Tibial artery (tissue), 4 donors: Measurements from ENCODE around the gene ITPR3.

Source experiments
- DNase-seq, 2 donors: peaks; one replicate each; pipeline ENCODE4 v3.0.0-alpha.2; 2019
- H3K27ac ChIP-seq, 2 donors: fragments of 200-600 bp; sonication (generic) in 1 of 2; 1 replicate in 1 of 2; 2 replicates in 1 of 2; pipeline ENCODE4 v1.5.1; 2018 to 2019; ENCODE audit warnings: mild to moderate bottlenecking in 1 of 2
- H3K27me3 ChIP-seq, 2 donors: fragments of 200-600 bp; sonication (generic) in 1 of 2; one replicate each; pipeline versions ENCODE4 v1.5.1 to v1.6.0; 2016 to 2019
- H3K36me3 ChIP-seq, 3 donors: fragments of 200-600 bp; sonication (generic) in 2 of 3; one replicate each; pipeline ENCODE4 v1.5.1; 2016 to 2019; ENCODE audit warnings: mild to moderate bottlenecking in 2 of 3
- H3K4me1 ChIP-seq, 4 donors: fragments of 200-600 bp; sonication (generic) in 2 of 4; 1 replicate in 3 of 4; 2 replicates in 1 of 4; pipeline ENCODE4 v1.5.1; 2016 to 2019
- H3K4me3 ChIP-seq, 2 donors: fragments of 200-600 bp; sonication (generic) in 1 of 2; 1 replicate in 1 of 2; 2 replicates in 1 of 2; pipeline ENCODE4 v1.5.1; 2018 to 2019; ENCODE audit warnings: mild to moderate bottlenecking in 2 of 2
- H3K9me3 ChIP-seq, 3 donors: fragments of 200-600 bp; sonication (generic) in 1 of 3; one replicate each; pipeline ENCODE4 v1.5.1; 2016 to 2019
- CTCF ChIP-seq, 2 experiments: fragments of 200-600 bp in 1 of 2; fragments of 450-650 bp in 1 of 2; IDR thresholded peaks; one replicate each; pipeline ENCODE4 v1.5.1; 2017 to 2019; ENCODE audit warnings: antibody characterized with exemption in 2 of 2, mild to moderate bottlenecking in 1 of 2, moderate library complexity in 1 of 2
- intact Hi-C: fragments of 100-400 bp; cut with DNase I; formaldehyde crosslinking; loops from one replicate; pipeline ENCODE4 v1.15.0; 2023; ENCODE audit warnings: low total_unique reads

Gene ITPR3

GRCh38 chr6:33688451-33689147 is 67.5 kb downstream of the ITPR3 start:
- Histone ChIP-seq H3K9me3 (no peaks in the 10 kb centered on the region), H3K27me3 (no peaks in the 10 kb centered on the region), H3K4me3 (no peak overlapping the region), H3K4me1 (peaks cover 0 to 19% (median 6%) of the 10 kb centered on the region in 4 donors), H3K27ac (no peak overlapping the region), H3K36me3 (peaks cover 0 to 97% (median 54%) of the 10 kb centered on the region in 3 donors)
- intact Hi-C loops = no loop called here
- no peak for TF ChIP-seq CTCF (IDR thresholded peaks at IDR 0.05)
- no peak for DNase-seq

DNA sequence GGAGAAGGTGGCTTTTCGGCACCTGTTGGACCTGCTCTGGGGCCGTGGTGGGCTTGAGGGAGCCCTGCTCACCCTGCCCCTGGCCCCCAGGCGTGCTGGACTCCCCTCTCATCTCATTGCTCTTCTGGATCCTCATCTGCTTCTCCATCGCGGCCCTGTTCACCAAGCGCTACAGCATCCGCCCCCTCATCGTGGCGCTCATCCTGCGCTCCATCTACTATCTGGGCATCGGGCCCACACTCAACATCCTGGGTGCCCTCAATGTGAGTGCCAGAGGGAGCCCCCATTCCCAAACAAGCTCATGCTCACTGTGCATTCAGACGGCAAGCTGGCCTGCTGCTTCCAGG is 68.0 kb downstream of the ITPR3 start:
- Histone ChIP-seq H3K27ac (no peak overlapping the region), H3K4me1 (peaks cover 0 to 25% (median 6%) of the 10 kb centered on the region in 4 donors), H3K36me3 (peaks cover 0 to 97% (median 50%) of the 10 kb centered on the region in 3 donors), H3K27me3 (no peaks in the 10 kb centered on the region), H3K9me3 (no peaks in the 10 kb centered on the region), H3K4me3 (no peak overlapping the region)
- DNase-seq = no peak
- intact Hi-C loops = no loop called here
- TF ChIP-seq CTCF (IDR thresholded peaks at IDR 0.05) = no peak

GRCh38 chr6:33689879-33690278 is 68.8 kb downstream of the ITPR3 start:
- no peak overlapping the region for H3K4me3 ChIP-seq
- intact Hi-C loops = no loop called here
- H3K9me3 ChIP-seq = no peaks in the 10 kb centered on the region
- no peak overlapping the region for H3K27ac ChIP-seq
- H3K27me3 ChIP-seq = no peaks in the 10 kb centered on the region
- TF ChIP-seq CTCF (IDR thresholded peaks at IDR 0.05) = no peak
- H3K36me3 ChIP-seq = peaks cover 0 to 96% (median 44%) of the 10 kb centered on the region in 3 donors
- H3K4me1 ChIP-seq = peaks cover 0 to 31% (median 8%) of the 10 kb centered on the region in 4 donors
- no peak for DNase-seq

GRCh38 chr6:33690766-33691165 is 69.6 kb downstream of the ITPR3 start:
- Histone ChIP-seq H3K27ac (no peak overlapping the region), H3K4me3 (no peak overlapping the region), H3K36me3 (peaks cover 0 to 95% (median 38%) of the 10 kb centered on the region in 3 donors), H3K9me3 (no peaks in the 10 kb centered on the region), H3K27me3 (no peaks in the 10 kb centered on the region), H3K4me1 (peaks cover 0 to 35% (median 10%) of the 10 kb centered on the region in 4 donors)
- DNase-seq = no peak
- TF ChIP-seq CTCF (IDR thresholded peaks at IDR 0.05) = no peak
- intact Hi-C loops = no loop called here

- Histone ChIP-seq H3K4me1 (peaks cover 0 to 40% (median 13%) of the 10 kb centered on the region in 4 donors), H3K27me3 (no peaks in the 10 kb centered on the region), H3K36me3 (peaks cover 0 to 91% (median 30%) of the 10 kb centered on the region in 3 donors), H3K4me3 (no peak overlapping the region), H3K27ac (peak overlapping the region in 1 of 2 donors; percentile 41), H3K9me3 (no peaks in the 10 kb centered on the region)
- intact Hi-C loops = no loop called here
- TF ChIP-seq CTCF (IDR thresholded peaks at IDR 0.05) = no peak
- DNase-seq = no peak
Observed at GRCh38 chr6:33691456-33692077, 70.4 kb downstream of the ITPR3 start.
